GM23338 (cell line): Measurements from ENCODE around the gene COX4I2. TPM values are rescaled to one million over a fixed set of nuclear protein-coding genes. Genes with fewer than 3 reads are reported as not detected.

ENCODE experiments used
- ATAC-seq: fragments of 200-7000 bp; cut with Tn5 transposase; 3 replicates; pipeline ENCODE4 v1.9.1; 2020
- DNase-seq: peaks from one replicate; pipeline ENCODE4 v3.0.0-alpha.2; 2015; ENCODE audit warnings: low spot score
- H2AFZ ChIP-seq: fragments of 200-600 bp; sonication (generic); 2 replicates; pipeline ENCODE4 v1.8.0; 2016; ENCODE audit warnings: antibody characterized with exemption, mild to moderate bottlenecking, moderate library complexity
- H3F3A ChIP-seq: fragments of 200-600 bp; sonication (generic); replicated peaks from 2 replicates; pipeline ENCODE4 v1.8.0; 2017; ENCODE audit warnings: antibody characterized with exemption, mixed run types, low read depth
- H3K27ac ChIP-seq: fragments of 200-600 bp; sonication (generic); 2 replicates; pipeline ENCODE4 v1.6.1; 2016; ENCODE audit warnings: low read depth
- H3K27me3 ChIP-seq: fragments of 200-600 bp; sonication (generic); 2 replicates; pipeline ENCODE4 v1.8.0; 2016; ENCODE audit warnings: mild to moderate bottlenecking, mixed run types, moderate library complexity; ENCODE audit not compliant: insufficient read depth
- H3K36me3 ChIP-seq: fragments of 200-600 bp; sonication (generic); 2 replicates; pipeline ENCODE4 v1.8.0; 2016; ENCODE audit warnings: mild to moderate bottlenecking; ENCODE audit not compliant: insufficient read depth
- H3K4me1 ChIP-seq: fragments of 200-600 bp; sonication (generic); 2 replicates; pipeline ENCODE4 v1.8.0; 2016; ENCODE audit warnings: mild to moderate bottlenecking, moderate library complexity; ENCODE audit not compliant: insufficient read depth
- H3K4me2 ChIP-seq: fragments of 200-600 bp; sonication (generic); 2 replicates; pipeline ENCODE4 v1.7.1; 2017; ENCODE audit warnings: mixed run types
- H3K4me3 ChIP-seq: fragments of 200-600 bp; sonication (generic); 2 replicates; pipeline ENCODE4 v1.6.1; 2016; ENCODE audit warnings: mixed run types
- H3K79me2 ChIP-seq: fragments of 200-600 bp; sonication (generic); replicated peaks from 2 replicates; pipeline ENCODE4 v1.8.0; 2017; ENCODE audit warnings: mild to moderate bottlenecking; ENCODE audit not compliant: insufficient read depth
- H3K9me2 ChIP-seq: fragments of 200-600 bp; sonication (generic); 2 replicates; pipeline ENCODE4 v1.8.0; 2017; ENCODE audit not compliant: insufficient read depth
- H4K20me1 ChIP-seq: fragments of 200-600 bp; sonication (generic); replicated peaks from 2 replicates; pipeline ENCODE4 v1.8.0; 2017; ENCODE audit warnings: mild to moderate bottlenecking; ENCODE audit not compliant: insufficient read depth
- H3K27ac Mint-ChIP-seq: 2 replicates; pipeline ENCODE4 v1.8.0; 2020; ENCODE audit warnings: inconsistent platforms, mild to moderate bottlenecking, moderate library complexity, mixed read lengths
- H3K27me3 Mint-ChIP-seq: 3 replicates; pipeline ENCODE4 v1.8.0; 2022; ENCODE audit warnings: low read depth, mild to moderate bottlenecking, moderate library complexity, mixed read lengths, inconsistent platforms; ENCODE audit not compliant: insufficient read depth, poor library complexity
- H3K36me3 Mint-ChIP-seq: 3 replicates; pipeline ENCODE4 v1.8.0; 2021; ENCODE audit warnings: low read depth, mild to moderate bottlenecking, inconsistent platforms, moderate library complexity, mixed read lengths
- H3K4me1 Mint-ChIP-seq: 3 replicates; pipeline ENCODE4 v1.8.0; 2020; ENCODE audit warnings: mild to moderate bottlenecking, inconsistent platforms, mixed read lengths
- H3K4me3 Mint-ChIP-seq: 3 replicates; pipeline ENCODE4 v1.8.0; 2021; ENCODE audit warnings: moderate library complexity, mild to moderate bottlenecking, inconsistent platforms, mixed read lengths
- H3K9me3 Mint-ChIP-seq: 3 replicates; pipeline ENCODE4 v1.8.0; 2020; ENCODE audit warnings: moderate library complexity, mild to moderate bottlenecking, inconsistent platforms, mixed read lengths
- EZH2phosphoT487 ChIP-seq: fragments of 200-600 bp; sonication (generic); IDR thresholded peaks from one replicate; pipeline ENCODE4 v1.8.1; 2018; ENCODE audit warnings: antibody characterized with exemption; ENCODE audit not compliant: unreplicated experiment
- REST ChIP-seq: IDR thresholded peaks from one replicate; pipeline ENCODE4 v1.6.1; 2018; ENCODE audit warnings: antibody characterized with exemption; ENCODE audit not compliant: unreplicated experiment
- STAT1 ChIP-seq: IDR thresholded peaks from one replicate; pipeline ENCODE4 v1.6.1; 2016; ENCODE audit warnings: antibody characterized with exemption; ENCODE audit not compliant: unreplicated experiment
- ZNF331 ChIP-seq: fragments of 250-450 bp; sonication (Bioruptor Pico); IDR thresholded peaks from 2 replicates; pipeline ENCODE4 v1.5.0; 2020; ENCODE audit warnings: low read depth, mild to moderate bottlenecking, moderate library complexity
- polyA plus RNA-seq: library from polyadenylated mRNA; unstranded; fragments of >200 nt; fragmentation: Nextera tagmentation; extraction: Ambion mirVana; gene quantifications from 2 replicates; pipeline ENCODE4 v1.2.1, GENCODE V29; 2016
- total RNA-seq: library from RNA; depleted of rRNA; stranded (reverse); fragments of >200 nt; shearing (Covaris generic); gene quantifications from 2 replicates; pipeline ENCODE4 v1.2.3, GENCODE V29; 2014

The COX4I2 gene
- total and polyA plus RNA-seq, 2 experiments from 2014 or later: 0.63 TPM; not detected in 1

- Histone ChIP-seq H3K9me2 (0 out of 2 replicates have a peak, but pooled peaks cover 3% of the 10 kb centered on the region), H3F3A (peaks cover 8% of the 10 kb centered on the region), H4K20me1 (no peaks in the 10 kb centered on the region), H3K27ac (no peak overlapping the region), H3K79me2 (no peaks in the 10 kb centered on the region), H3K36me3 (no peaks in the 10 kb centered on the region), H3K4me3 (no peak overlapping the region), H3K4me2 (no peak overlapping the region), H2AFZ (no peak overlapping the region; the same call in 1 of the 2 replicates), H3K4me1 (no peaks in the 10 kb centered on the region; the same call in 1 of the 2 replicates), H3K27me3 (peaks cover 4% of the 10 kb centered on the region; the same call in 1 of the 2 replicates)
- Mint-ChIP-seq H3K27me3 (peaks cover 20% of the 10 kb centered on the region), H3K36me3 (no peaks in the 10 kb centered on the region), H3K27ac (no peak overlapping the region), H3K4me1 (no peaks in the 10 kb centered on the region), H3K9me3 (peaks cover 3% of the 10 kb centered on the region; the same call in 1 of the 3 replicates), H3K4me3 (no peak overlapping the region)
- ATAC-seq (no peak), DNase-seq (no peak)
- no peak for TF ChIP-seq EZH2phosphoT487
- no peak for TF ChIP-seq REST
Observed at GRCh38 chr20:31632548-31633338, 5.0 kb upstream of the COX4I2 start.

- Histone ChIP-seq H3K9me2 (no peaks in the 10 kb centered on the region), H3K79me2 (no peaks in the 10 kb centered on the region), H2AFZ (no peak overlapping the region), H3K27ac (no peak overlapping the region), H4K20me1 (no peaks in the 10 kb centered on the region), H3K4me2 (no peak overlapping the region), H3F3A (peaks cover 8% of the 10 kb centered on the region), H3K27me3 (peaks cover 6% of the 10 kb centered on the region), H3K4me1 (peaks cover 7% of the 10 kb centered on the region), H3K36me3 (no peaks in the 10 kb centered on the region), H3K4me3 (no peak overlapping the region)
- Mint-ChIP-seq H3K27me3 (peaks cover 20% of the 10 kb centered on the region), H3K9me3 (no peaks in the 10 kb centered on the region), H3K27ac (no peak overlapping the region), H3K4me1 (peaks cover 3% of the 10 kb centered on the region; the same call in 1 of the 3 replicates), H3K36me3 (no peaks in the 10 kb centered on the region), H3K4me3 (no peak overlapping the region)
- ATAC-seq (no peak), DNase-seq (no peak)
- TF ChIP-seq REST: no peak
- no peak for TF ChIP-seq STAT1
- no peak for TF ChIP-seq ZNF331
Observed at GRCh38 chr20:31633339-31633914, 4.3 kb upstream of the COX4I2 start.
